Measurements from ENCODE around the gene STPG3. TPM values are rescaled to one million over a fixed set of nuclear protein-coding genes. Genes with fewer than 3 reads are reported as not detected.

The STPG3 gene
- total RNA-seq, 4 donors from 2014 or later, result not detected

GRCh38 chr9:137231372-137232039 is 19.6 kb upstream of the STPG3 start:
- intact Hi-C loops (cut with DNase I), result no loop called here
- Histone ChIP-seq H3K4me1 (peaks cover 10 to 33% (median 24%) of the 10 kb centered on the region in 4 donors), H3K27me3 (peaks cover 0 to 88% (median 48%) of the 10 kb centered on the region in 4 donors), H3K27ac (replicated peaks in 1 of 4) (no peak overlapping the region), H3K36me3 (no peaks in the 10 kb centered on the region), H3K9me3 (no peaks in the 10 kb centered on the region), H3K4me3 (no peak overlapping the region)
- TF ChIP-seq CTCF (IDR thresholded peaks at IDR 0.05) (no peak), POLR2AphosphoS5 (IDR thresholded peaks at IDR 0.05) (no peak), POLR2A (IDR thresholded peaks at IDR 0.05; ENCODE audit: low read depth) (no peak), EP300 (IDR thresholded peaks at IDR 0.05) (no peak)
- WGBS, result 89% methylated on average over 17 of the region's 23 CpGs
- no peak for DNase-seq (ENCODE audit: extremely low spot score)

GRCh38 chr9:137232101-137232500 is 19.0 kb upstream of the STPG3 start:
- Histone ChIP-seq H3K36me3 (no peaks in the 10 kb centered on the region), H3K4me3 (no peak overlapping the region), H3K9me3 (no peaks in the 10 kb centered on the region), H3K4me1 (peaks cover 16 to 38% (median 28%) of the 10 kb centered on the region in 4 donors), H3K27me3 (peaks cover 0 to 82% (median 47%) of the 10 kb centered on the region in 4 donors), H3K27ac (replicated peaks in 1 of 4) (no peak overlapping the region)
- 40% methylated on average over 2 of the region's 10 CpGs for WGBS
- intact Hi-C loops (cut with DNase I), result no loop called here
- no peak for DNase-seq (ENCODE audit: extremely low spot score)
- TF ChIP-seq POLR2A (IDR thresholded peaks at IDR 0.05; ENCODE audit: low read depth) (no peak), EP300 (IDR thresholded peaks at IDR 0.05) (no peak), POLR2AphosphoS5 (IDR thresholded peaks at IDR 0.05) (no peak), CTCF (IDR thresholded peaks at IDR 0.05) (no peak)

GRCh38 chr9:137232510-137232909 is 18.6 kb upstream of the STPG3 start:
- peaks cover 19 to 38% (median 27%) of the 10 kb centered on the region in 4 donors for H3K4me1 ChIP-seq
- H3K4me3 ChIP-seq, result no peak overlapping the region
- DNase-seq (ENCODE audit: extremely low spot score), result no peak
- H3K36me3 ChIP-seq, result no peaks in the 10 kb centered on the region
- peaks cover 0 to 78% (median 45%) of the 10 kb centered on the region in 4 donors for H3K27me3 ChIP-seq
- WGBS, result 56% methylated on average over 9 of the region's 24 CpGs
- H3K27ac ChIP-seq (replicated peaks in 1 of 4), result no peak overlapping the region
- TF ChIP-seq EP300 (IDR thresholded peaks at IDR 0.05), result no peak
- no peak for TF ChIP-seq POLR2A (IDR thresholded peaks at IDR 0.05; ENCODE audit: low read depth)
- no peak for TF ChIP-seq CTCF (IDR thresholded peaks at IDR 0.05)
- TF ChIP-seq POLR2AphosphoS5 (IDR thresholded peaks at IDR 0.05), result no peak
- H3K9me3 ChIP-seq, result no peaks in the 10 kb centered on the region
- intact Hi-C loops (cut with DNase I), result no loop called here

GRCh38 chr9:137233143-137233980 is 17.7 kb upstream of the STPG3 start:
- Histone ChIP-seq H3K4me1 (peaks cover 25 to 38% (median 29%) of the 10 kb centered on the region in 4 donors), H3K36me3 (no peaks in the 10 kb centered on the region), H3K4me3 (no peak overlapping the region), H3K27me3 (peaks cover 0 to 69% (median 42%) of the 10 kb centered on the region in 4 donors), H3K27ac (replicated peaks in 1 of 4) (no peak overlapping the region), H3K9me3 (no peaks in the 10 kb centered on the region)
- WGBS, result 79% methylated on average over 12 of the region's 40 CpGs
- no peak for TF ChIP-seq CTCF (IDR thresholded peaks at IDR 0.05)
- TF ChIP-seq POLR2AphosphoS5 (IDR thresholded peaks at IDR 0.05), result no peak
- no peak for TF ChIP-seq POLR2A (IDR thresholded peaks at IDR 0.05; ENCODE audit: low read depth)
- TF ChIP-seq EP300 (IDR thresholded peaks at IDR 0.05), result no peak
- intact Hi-C loops (cut with DNase I), result no loop called here
- no peak for DNase-seq (ENCODE audit: extremely low spot score)
